Subcutaneous abdominal adipose tissue (tissue), 5 donors: ENCODE results near the gene FAM81A.

Experiments
- H3K27ac ChIP-seq: one replicate; pipeline ENCODE4 v1.7.0; 2013; ENCODE audit warnings: low read depth, mild to moderate bottlenecking, inconsistent platforms, low read length, moderate library complexity
- H3K27me3 ChIP-seq, 5 donors: one replicate each; pipeline ENCODE4 v1.7.0; 2013; ENCODE audit warnings: low read length in 5 of 5, inconsistent platforms in 1 of 5; ENCODE audit not compliant: control insufficient read depth in 5 of 5, insufficient read depth in 4 of 5
- H3K36me3 ChIP-seq, 5 donors: one replicate each; pipeline ENCODE4 v1.7.0; 2013; ENCODE audit warnings: low read length in 5 of 5; ENCODE audit not compliant: control insufficient read depth in 5 of 5, insufficient read depth in 5 of 5
- H3K4me1 ChIP-seq, 5 donors: one replicate each; pipeline ENCODE4 v1.7.0; 2013; ENCODE audit warnings: low read length in 5 of 5, mild to moderate bottlenecking in 3 of 5, moderate library complexity in 1 of 5; ENCODE audit not compliant: control insufficient read depth in 5 of 5, insufficient read depth in 5 of 5
- H3K4me3 ChIP-seq, 5 donors: one replicate each; pipeline ENCODE4 v1.7.0; 2013; ENCODE audit warnings: low read length in 5 of 5, low read depth in 1 of 5
- H3K9ac ChIP-seq, 5 donors: one replicate each; pipeline ENCODE4 v1.7.0; 2013; ENCODE audit warnings: low read length in 5 of 5, mild to moderate bottlenecking in 4 of 5, moderate library complexity in 3 of 5
- H3K9me3 ChIP-seq, 5 donors: one replicate each; pipeline ENCODE4 v1.7.0; 2013; ENCODE audit warnings: low read length in 5 of 5; ENCODE audit not compliant: control insufficient read depth in 5 of 5
- donor health status: healthy.
- donor health status: healthy.
- donor health status: healthy.
- donor health status: healthy.
- donor health status: healthy.

The FAM81A gene

DNA sequence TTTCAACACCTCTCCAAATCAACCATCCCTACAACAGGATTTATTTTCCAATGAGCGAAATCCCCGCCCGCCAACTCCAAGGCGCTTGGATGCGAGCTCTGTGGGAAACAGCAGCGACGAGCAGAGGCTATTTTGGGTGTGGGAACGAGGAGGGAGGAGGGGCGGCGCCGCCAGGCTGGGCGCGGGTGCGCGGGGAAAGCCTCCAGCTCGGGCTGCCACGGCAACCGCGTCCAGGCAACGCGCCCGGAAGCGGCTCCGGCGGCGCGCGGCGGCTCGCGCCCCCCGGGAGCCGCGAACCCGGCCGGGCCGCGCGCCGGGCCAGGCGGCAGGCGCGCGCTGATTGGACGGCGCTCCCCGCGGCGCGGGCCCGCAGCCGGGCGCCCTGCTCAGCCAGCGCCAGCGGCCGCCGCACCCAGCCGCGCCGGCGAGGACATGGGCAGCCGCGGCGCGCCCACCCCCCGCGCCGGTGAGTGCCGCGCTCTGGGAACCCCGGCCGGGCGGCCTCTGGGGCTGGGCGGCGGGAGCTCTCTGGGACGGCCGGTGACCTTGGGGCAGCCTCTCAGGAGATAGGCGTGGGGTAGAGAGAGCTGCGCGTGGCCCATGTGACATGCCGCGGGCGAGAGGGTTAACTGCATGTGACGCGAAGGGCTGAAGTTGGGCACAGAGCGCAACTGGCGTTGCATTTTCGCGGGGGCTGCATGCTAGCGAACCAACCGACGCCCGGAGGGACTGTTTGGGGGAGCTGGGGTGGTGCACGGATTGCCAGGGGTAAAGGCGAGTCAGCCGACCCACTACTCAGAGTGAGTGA lies at the start of gene FAM81A:
Gene FAM81A (plus strand): TSS at position 370 of the 808 bp plus-strand sequence. CDS start 20,441 bp downstream, outside the sequence.
- H3K36me3 ChIP-seq = no peaks in the 10 kb centered on the region
- peak within 1 kb of the TSS; percentile 64 to 74 (median 71) for H3K4me3 ChIP-seq
- H3K27ac ChIP-seq = no peak within 1 kb of the TSS
- H3K27me3 ChIP-seq = peaks cover 0 to 5% (median 4%) of the 10 kb centered on the region in 5 donors
- no peaks in the 10 kb centered on the region for H3K9me3 ChIP-seq
- peak within 1 kb of the TSS in 1 of 5 donors; percentile 54 for H3K9ac ChIP-seq
- peaks cover 2 to 20% (median 17%) of the 10 kb centered on the region in 5 donors for H3K4me1 ChIP-seq

DNA sequence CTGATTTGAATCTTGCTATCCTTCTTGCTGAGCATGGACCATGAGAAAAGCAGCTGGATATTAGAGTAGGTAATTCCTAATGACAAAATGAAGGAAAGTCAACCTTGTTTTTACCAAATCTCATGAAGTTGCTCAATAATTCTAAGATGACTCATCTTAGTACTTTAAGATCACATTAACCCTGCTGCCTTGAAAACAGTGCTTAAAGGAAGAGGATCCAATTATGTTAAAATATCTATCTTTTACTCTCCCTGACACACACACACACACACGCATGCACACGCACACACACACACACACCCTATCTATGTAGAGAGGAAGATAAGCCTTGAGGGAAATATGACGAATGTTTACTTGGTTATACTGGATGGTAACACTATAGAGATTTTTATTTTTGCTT lies 49.3 kb upstream of the FAM81A start:
- peaks cover 0 to 8% (median 4%) of the 10 kb centered on the region in 5 donors for H3K4me1 ChIP-seq
- no peak overlapping the region for H3K27ac ChIP-seq
- H3K9me3 ChIP-seq = no peaks in the 10 kb centered on the region
- no peaks in the 10 kb centered on the region for H3K36me3 ChIP-seq
- H3K9ac ChIP-seq = no peak overlapping the region
- H3K27me3 ChIP-seq = no peaks in the 10 kb centered on the region
- no peak overlapping the region for H3K4me3 ChIP-seq

DNA sequence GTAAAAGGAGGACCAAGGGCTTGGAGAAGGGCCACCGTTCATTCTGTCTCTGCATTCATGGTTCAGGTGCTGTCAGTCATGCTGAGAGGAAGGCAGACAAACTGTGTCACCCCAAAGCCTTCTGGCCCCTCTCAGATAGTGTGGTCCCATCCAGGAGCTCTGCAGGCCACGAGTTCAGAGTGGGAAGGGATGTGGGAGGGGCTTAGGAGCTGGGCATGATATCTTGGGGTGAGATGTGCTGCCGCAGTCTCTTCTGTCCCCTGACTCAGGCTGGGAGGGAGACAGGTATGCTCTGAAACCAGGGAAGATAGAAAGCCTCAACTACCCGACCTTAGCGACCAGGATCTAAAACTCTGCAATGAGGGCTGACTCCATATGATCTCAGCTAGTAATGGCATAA lies 45.7 kb upstream of the FAM81A start:
- Histone ChIP-seq H3K4me1 (peaks cover 0 to 8% (median 4%) of the 10 kb centered on the region in 5 donors), H3K9me3 (no peaks in the 10 kb centered on the region), H3K9ac (no peak overlapping the region), H3K27me3 (no peaks in the 10 kb centered on the region), H3K36me3 (no peaks in the 10 kb centered on the region), H3K27ac (no peak overlapping the region), H3K4me3 (no peak overlapping the region)

DNA sequence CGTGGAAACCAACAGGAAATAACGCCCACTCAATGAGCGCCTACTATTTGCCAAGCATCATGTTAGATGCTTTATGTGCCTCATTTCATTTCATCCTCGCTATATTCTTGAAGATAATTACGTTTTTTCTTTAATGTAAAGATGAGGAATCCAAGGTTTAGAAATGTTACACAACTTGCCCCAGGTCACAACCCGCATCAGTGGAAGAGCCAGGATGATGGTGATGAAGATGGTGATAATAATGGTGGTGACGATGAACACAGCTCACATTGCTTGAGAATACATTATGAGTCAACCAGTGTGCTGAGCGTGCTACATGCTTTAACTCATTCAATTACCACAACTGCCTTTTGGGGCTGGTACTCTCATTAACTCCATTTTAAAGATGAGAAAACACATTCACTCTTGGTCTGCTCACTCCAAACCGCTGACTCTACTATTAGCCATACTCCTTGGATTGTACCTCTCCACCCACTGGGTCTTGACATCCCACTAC lies 43.8 kb upstream of the FAM81A start:
- Histone ChIP-seq H3K9ac (no peak overlapping the region), H3K4me1 (peaks cover 0 to 17% (median 0%) of the 10 kb centered on the region in 5 donors), H3K4me3 (no peak overlapping the region), H3K27ac (no peak overlapping the region), H3K27me3 (no peaks in the 10 kb centered on the region), H3K36me3 (no peaks in the 10 kb centered on the region), H3K9me3 (no peaks in the 10 kb centered on the region)

DNA sequence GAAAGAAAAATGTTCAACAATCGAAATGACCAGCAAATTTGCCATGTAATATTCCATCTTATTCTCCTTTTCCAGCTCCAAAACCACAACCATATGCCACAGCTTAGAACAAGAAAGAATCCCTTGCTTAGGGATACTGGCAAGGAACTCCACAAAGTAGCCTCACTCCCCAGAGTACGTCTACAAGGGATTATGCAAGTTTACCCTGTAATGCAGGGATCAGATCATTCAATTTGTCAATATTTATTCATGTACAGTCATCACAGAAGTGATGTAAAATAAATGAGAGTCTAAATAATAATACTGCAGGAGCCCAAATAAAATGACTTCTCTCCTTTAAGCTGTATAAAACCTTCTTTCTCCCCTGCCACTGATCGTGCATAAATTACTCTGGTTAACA lies 41.8 kb upstream of the FAM81A start:
- H3K9me3 ChIP-seq = no peaks in the 10 kb centered on the region
- no peak overlapping the region for H3K9ac ChIP-seq
- peaks cover 0 to 31% (median 0%) of the 10 kb centered on the region in 5 donors for H3K4me1 ChIP-seq
- H3K27me3 ChIP-seq = no peaks in the 10 kb centered on the region
- no peak overlapping the region for H3K4me3 ChIP-seq
- no peaks in the 10 kb centered on the region for H3K36me3 ChIP-seq
- no peak overlapping the region for H3K27ac ChIP-seq

DNA sequence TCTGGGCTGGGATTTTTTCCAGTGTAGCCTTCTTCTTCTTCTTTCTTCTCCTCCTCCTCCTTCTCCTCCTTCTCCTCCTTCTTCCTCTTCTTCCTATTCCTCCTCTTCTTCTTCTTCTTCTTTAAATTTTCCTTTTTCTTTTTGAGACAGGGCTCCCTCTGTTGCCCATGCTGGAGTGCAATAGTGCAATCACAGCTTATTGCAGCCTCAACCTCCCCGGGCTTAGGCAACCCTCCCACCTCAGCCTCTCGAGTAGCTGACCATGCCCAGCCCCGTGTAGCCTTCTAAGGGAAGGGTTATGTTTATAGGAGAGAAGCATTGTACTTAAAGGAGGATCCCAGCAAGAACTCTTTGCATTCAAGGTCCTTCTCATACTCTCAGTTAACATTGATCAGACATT lies 41.3 kb upstream of the FAM81A start:
- Histone ChIP-seq H3K27ac (no peak overlapping the region), H3K36me3 (no peaks in the 10 kb centered on the region), H3K9ac (no peak overlapping the region), H3K9me3 (no peaks in the 10 kb centered on the region), H3K4me1 (peaks cover 0 to 31% (median 0%) of the 10 kb centered on the region in 5 donors), H3K27me3 (no peaks in the 10 kb centered on the region), H3K4me3 (no peak overlapping the region)

DNA sequence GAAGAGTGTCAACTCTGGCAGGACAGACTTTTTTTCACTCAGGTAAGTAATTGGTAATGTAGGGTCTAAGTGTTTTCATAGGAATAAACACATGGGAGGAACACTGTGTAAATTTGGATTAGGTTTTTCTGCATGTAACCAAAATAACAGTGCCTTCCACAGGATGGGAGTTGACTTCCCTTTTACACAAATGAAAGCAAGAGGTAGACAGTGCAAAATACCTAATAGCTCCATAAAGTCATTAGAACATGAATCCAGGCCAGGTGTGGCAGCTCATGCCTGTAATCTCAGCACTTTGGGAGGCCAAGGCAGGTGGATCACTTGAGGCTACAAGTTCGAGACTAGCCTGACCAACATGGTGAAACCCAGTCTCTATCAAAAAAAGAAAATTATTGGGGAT lies 39.8 kb upstream of the FAM81A start:
- Histone ChIP-seq H3K27ac (no peak overlapping the region), H3K27me3 (no peaks in the 10 kb centered on the region), H3K4me3 (no peak overlapping the region), H3K36me3 (no peaks in the 10 kb centered on the region), H3K4me1 (peaks cover 0 to 28% (median 0%) of the 10 kb centered on the region in 5 donors), H3K9ac (no peak overlapping the region), H3K9me3 (no peaks in the 10 kb centered on the region)

DNA sequence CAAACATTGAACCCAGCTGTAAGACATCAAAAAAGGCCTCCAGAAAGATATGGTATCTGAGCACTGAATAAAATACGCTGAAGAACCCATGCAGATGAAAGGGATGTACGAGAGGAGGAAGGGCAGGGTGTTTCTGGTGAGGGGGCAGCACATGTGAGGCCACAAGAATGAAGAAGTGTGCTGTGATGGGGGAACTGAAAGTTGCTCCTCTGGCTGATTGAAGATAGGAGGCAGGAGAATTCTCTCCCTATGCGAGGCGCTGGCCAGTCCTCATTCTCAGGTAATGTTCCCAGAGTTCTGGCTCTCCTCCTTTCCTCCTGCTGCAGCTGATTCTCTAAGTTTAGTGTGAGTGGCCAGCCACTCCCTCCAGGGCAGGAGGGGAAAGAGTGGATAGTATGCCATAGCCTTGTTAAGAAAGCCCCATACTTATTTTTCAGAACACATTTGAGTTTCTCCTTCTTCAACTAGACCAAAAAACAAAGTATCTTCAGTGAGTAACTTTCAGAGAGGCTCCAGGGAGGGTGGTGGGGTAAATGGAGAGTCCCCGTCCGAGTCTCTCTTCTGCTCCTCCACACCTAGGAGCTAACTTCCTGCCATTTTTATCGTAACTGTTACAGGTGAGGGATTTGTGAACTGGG lies 38.4 kb upstream of the FAM81A start:
- H3K9ac ChIP-seq = no peak overlapping the region
- H3K27ac ChIP-seq = no peak overlapping the region
- peaks cover 0 to 28% (median 0%) of the 10 kb centered on the region in 5 donors for H3K4me1 ChIP-seq
- H3K9me3 ChIP-seq = no peaks in the 10 kb centered on the region
- no peak overlapping the region for H3K4me3 ChIP-seq
- H3K27me3 ChIP-seq = no peaks in the 10 kb centered on the region
- no peaks in the 10 kb centered on the region for H3K36me3 ChIP-seq

DNA sequence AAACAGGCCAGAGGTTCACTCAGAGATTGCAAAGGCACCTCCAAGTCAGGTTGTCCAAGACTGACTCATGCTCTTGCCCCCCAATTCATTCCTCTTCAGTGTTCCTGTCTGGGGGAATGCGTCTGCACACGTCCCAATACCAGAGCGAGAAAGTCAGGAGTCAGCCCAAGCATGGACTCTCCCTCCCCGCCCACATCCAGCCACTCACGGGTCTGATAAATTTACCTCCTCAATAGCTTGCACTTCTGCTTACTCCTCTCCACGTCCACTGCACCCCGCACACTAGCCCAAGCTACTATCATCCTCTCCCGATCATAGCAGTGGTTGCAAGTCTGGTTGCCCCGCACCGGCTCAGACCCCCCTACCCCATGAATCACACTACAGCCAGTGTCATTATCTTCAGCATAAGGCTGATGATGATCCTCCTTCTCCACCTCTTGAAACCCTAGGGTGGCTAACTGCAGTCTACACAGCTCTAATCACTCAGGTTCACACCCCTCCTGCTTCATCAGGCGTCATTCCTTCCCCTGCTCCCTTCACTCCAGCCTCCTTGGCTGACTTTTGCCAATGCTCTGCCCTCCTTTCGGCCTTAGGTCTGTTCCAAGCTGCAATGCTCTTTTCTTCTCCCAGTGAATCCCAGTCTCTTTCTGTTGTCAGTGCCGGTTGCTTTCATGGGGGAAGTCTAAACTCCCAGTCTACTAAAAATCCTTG lies 37.7 kb upstream of the FAM81A start:
- Histone ChIP-seq H3K9ac (no peak overlapping the region), H3K27me3 (no peaks in the 10 kb centered on the region), H3K4me1 (peaks cover 0 to 28% (median 0%) of the 10 kb centered on the region in 5 donors), H3K4me3 (no peak overlapping the region), H3K27ac (no peak overlapping the region), H3K36me3 (no peaks in the 10 kb centered on the region), H3K9me3 (no peaks in the 10 kb centered on the region)
